K562 (cell line): ENCODE results near the gene NINJ1. TPM values are rescaled to one million over a fixed set of nuclear protein-coding genes. Genes with fewer than 3 reads are reported as not detected.
A peak's percentile ranks its signal among the peaks of the same experiment; 100 is the strongest.

Experiments used
- DACH1 ChIP-seq: fragments of 450-650 bp; IDR thresholded peaks from 2 replicates; pipeline ENCODE4 v1.6.1; 2018; ENCODE audit not compliant: partially characterized antibody
- MXI1 ChIP-seq: IDR thresholded peaks from 2 replicates; pipeline ENCODE4 v1.6.1; 2011; ENCODE audit warnings: low read depth, mild to moderate bottlenecking, improper control_type of control experiment, low read length
- NFXL1 ChIP-seq: fragments of 450-650 bp; formaldehyde crosslinking; IDR thresholded peaks from 2 replicates; pipeline ENCODE4 v1.4.0; 2021; ENCODE audit warnings: mild to moderate bottlenecking
- NR2F6 ChIP-seq: fragments of 450-650 bp; formaldehyde crosslinking; IDR thresholded peaks from 2 replicates; pipeline ENCODE4 v1.4.0; 2020; ENCODE audit warnings: mild to moderate bottlenecking
- PBX2 ChIP-seq, 2 experiments: IDR thresholded peaks in 1 of 2; conservative IDR thresholded peaks in 1 of 2; 2 replicates each; pipeline ENCODE4 v1.6.1; 2016; ENCODE audit warnings: low read depth in 2 of 2, mild to moderate bottlenecking in 1 of 2, missing compliant biosample characterization in 1 of 2, missing genetic modification characterization in 1 of 2, moderate library complexity in 1 of 2
- SOX6 ChIP-seq: fragments of 450-650 bp; IDR thresholded peaks from 2 replicates; pipeline ENCODE4 v1.6.1; 2014; ENCODE audit warnings: mild to moderate bottlenecking
- SP1 ChIP-seq: sonication (generic); formaldehyde crosslinking; IDR thresholded peaks from 2 replicates; pipeline ENCODE4 v1.8.1; 2022; ENCODE audit warnings: mild to moderate bottlenecking, missing genetic modification reagents
- WHSC1 ChIP-seq: IDR thresholded peaks from one replicate; pipeline ENCODE4 v1.6.1; 2012; ENCODE audit warnings: low read length, control low read depth, inconsistent platforms
- XRCC3 ChIP-seq: fragments of 450-650 bp; IDR thresholded peaks from 2 replicates; pipeline ENCODE4 v1.6.1; 2017; ENCODE audit warnings: mild to moderate bottlenecking, moderate library complexity
- ZC3H11A ChIP-seq: IDR thresholded peaks from 2 replicates; pipeline ENCODE4 v1.6.1; 2012; ENCODE audit warnings: low read depth, low read length, improper control_type of control experiment
- ZNF551 ChIP-seq: fragments of 250-450 bp; sonication (Bioruptor Pico); IDR thresholded peaks from 2 replicates; pipeline ENCODE4 v1.5.0; 2021; ENCODE audit warnings: mild to moderate bottlenecking, moderate library complexity
- polyA plus RNA-seq, 8 experiments: library from polyadenylated mRNA; depleted of rRNA in 4 of 8; stranded (reverse) in 5 of 8; unstranded in 3 of 8; fragments of >200 nt; fragmentation: Nextera tagmentation in 2 of 8; fragmentation: Illumina TruSeq in 1 of 8; extraction: Ambion mirVana in 2 of 8; extraction: Trizol in 1 of 8; gene quantifications; 2 replicates each; pipeline versions ENCODE4 v1.2.1 to v1.2.3, GENCODE V29; 2011 to 2014; ENCODE audit warnings: inconsistent platforms in 1 of 8, missing spikeins in 1 of 8
- total RNA-seq, 7 experiments: library from RNA; depleted of rRNA in 6 of 7; stranded (reverse); fragments of >200 nt in 6 of 7; fragmentation: Illumina TruSeq in 2 of 7; extraction: Trizol in 2 of 7; gene quantifications; 2 replicates each; pipeline versions ENCODE4 v1.2.1 to v1.2.3, GENCODE V29; 2011 to 2021; ENCODE audit warnings: low replicate concordance in 1 of 7
- TF ChIP-seq, protein P1 (sequence below): sonication (generic); formaldehyde crosslinking; IDR thresholded peaks from 2 replicates; pipeline ENCODE4 v1.8.0; 2023; ENCODE audit warnings: missing genetic modification reagents, mild to moderate bottlenecking, borderline replicate concordance

NINJ1 gene
- total and polyA plus RNA-seq, 9 of the 15 experiments (the other 6 are each of a cell fraction or from before 2014, with no cell fraction given): 0.13 to 8.4 (median 4.9) TPM

DNA sequence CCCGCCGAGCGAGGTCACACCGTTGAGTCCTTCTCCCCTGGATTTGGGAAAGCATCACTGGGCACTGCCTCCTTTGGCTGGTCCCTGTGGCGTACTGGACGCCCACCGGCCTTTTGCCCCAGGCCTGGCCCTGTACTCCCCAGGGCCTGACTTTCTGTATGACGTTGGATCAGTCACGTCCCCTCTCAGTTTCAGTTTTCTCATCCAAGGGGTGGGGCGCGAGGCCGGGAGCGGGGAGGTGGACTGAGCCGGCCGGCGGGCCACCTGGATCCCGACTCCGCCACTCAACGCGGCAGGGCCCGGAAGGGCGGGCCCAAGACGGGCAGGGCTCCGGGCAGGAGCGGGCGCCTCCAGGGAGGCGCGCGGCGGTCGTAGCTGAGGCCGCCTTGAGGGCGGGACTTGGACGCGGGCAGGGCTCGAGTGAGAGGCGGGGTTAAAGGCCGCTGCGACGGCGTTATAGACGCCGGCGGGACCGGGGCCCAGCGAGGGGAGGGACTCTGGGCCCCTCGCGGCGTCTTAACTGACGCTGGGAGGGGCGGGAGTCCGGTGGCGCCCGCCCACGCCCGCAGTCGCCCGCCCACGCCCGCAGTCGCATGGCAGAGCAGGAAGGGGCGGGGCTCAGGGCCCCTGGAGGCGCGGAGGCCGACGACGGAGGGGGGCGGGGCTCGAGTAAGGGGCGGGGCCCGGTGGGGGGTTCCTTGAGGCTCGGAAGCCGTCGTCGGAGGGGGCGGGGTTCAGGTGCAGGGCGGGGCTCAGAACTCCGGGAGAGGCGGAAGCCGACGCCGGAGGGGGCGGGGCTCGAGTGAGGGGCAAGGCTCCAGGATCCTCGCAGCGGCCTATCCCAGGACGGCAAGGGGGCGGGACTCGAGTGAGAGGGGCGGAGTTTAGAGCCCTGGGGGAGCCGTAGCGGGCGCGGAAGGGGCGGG lies 38.6 kb downstream of the NINJ1 start (continued):
- TF ChIP-seq, protein P1, sequence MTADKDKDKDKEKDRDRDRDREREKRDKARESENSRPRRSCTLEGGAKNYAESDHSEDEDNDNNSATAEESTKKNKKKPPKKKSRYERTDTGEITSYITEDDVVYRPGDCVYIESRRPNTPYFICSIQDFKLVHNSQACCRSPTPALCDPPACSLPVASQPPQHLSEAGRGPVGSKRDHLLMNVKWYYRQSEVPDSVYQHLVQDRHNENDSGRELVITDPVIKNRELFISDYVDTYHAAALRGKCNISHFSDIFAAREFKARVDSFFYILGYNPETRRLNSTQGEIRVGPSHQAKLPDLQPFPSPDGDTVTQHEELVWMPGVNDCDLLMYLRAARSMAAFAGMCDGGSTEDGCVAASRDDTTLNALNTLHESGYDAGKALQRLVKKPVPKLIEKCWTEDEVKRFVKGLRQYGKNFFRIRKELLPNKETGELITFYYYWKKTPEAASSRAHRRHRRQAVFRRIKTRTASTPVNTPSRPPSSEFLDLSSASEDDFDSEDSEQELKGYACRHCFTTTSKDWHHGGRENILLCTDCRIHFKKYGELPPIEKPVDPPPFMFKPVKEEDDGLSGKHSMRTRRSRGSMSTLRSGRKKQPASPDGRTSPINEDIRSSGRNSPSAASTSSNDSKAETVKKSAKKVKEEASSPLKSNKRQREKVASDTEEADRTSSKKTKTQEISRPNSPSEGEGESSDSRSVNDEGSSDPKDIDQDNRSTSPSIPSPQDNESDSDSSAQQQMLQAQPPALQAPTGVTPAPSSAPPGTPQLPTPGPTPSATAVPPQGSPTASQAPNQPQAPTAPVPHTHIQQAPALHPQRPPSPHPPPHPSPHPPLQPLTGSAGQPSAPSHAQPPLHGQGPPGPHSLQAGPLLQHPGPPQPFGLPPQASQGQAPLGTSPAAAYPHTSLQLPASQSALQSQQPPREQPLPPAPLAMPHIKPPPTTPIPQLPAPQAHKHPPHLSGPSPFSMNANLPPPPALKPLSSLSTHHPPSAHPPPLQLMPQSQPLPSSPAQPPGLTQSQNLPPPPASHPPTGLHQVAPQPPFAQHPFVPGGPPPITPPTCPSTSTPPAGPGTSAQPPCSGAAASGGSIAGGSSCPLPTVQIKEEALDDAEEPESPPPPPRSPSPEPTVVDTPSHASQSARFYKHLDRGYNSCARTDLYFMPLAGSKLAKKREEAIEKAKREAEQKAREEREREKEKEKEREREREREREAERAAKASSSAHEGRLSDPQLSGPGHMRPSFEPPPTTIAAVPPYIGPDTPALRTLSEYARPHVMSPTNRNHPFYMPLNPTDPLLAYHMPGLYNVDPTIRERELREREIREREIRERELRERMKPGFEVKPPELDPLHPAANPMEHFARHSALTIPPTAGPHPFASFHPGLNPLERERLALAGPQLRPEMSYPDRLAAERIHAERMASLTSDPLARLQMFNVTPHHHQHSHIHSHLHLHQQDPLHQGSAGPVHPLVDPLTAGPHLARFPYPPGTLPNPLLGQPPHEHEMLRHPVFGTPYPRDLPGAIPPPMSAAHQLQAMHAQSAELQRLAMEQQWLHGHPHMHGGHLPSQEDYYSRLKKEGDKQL (CRISPR knock-in tag): no peak
- TF ChIP-seq ZC3H11A (no peak), PBX2 (CRISPR knock-in tag; IDR thresholded peaks at IDR 0.05; ENCODE audit: low read depth) (no peak), PBX2 (tag; conservative IDR thresholded peaks at IDR 0.05; ENCODE audit: low read depth) (no peak), XRCC3 (no peak), WHSC1 (no peak), ZNF551 (no peak), MXI1 (no peak), NR2F6 (no peak), SOX6 (0 out of 2 replicates have a peak, but pooled peaks have one; percentile 8), SP1 (CRISPR knock-in tag) (peak; percentile 62), NFXL1 (no peak), DACH1 (no peak)
